HUDEP-2 (cell line): Measurements from ENCODE around the gene PSMD5.

Experiments used
- DNase-seq, 76 experiments: peaks; one replicate each; lab custom pipeline; 2025; ENCODE audit not compliant: unreplicated experiment in 76 of 76; lab: John Stamatoyannopoulos, UW

PSMD5 gene

GRCh38 chr9:120875643-120875953 lies 32.9 kb upstream of the PSMD5 start:
- no peak for DNase-seq

DNA sequence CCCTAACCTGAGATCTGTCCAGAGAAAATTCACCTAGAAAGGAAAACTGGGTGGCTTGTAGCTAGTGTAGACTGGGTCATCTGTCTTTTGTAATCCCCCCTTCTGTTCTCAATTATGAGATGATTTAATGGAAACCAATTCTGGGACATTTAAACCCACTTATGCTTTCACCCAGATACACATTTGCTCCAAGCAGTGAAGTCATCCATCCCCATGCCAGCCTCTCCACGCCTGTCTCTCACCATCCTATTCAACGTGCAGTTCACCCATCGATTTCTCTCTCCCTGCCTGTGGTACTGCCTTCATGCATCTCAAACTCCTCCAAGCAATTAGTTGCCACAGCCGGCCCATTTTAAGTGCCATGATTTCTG lies 32.5 kb upstream of the PSMD5 start:
- DNase-seq, result no peak

DNA sequence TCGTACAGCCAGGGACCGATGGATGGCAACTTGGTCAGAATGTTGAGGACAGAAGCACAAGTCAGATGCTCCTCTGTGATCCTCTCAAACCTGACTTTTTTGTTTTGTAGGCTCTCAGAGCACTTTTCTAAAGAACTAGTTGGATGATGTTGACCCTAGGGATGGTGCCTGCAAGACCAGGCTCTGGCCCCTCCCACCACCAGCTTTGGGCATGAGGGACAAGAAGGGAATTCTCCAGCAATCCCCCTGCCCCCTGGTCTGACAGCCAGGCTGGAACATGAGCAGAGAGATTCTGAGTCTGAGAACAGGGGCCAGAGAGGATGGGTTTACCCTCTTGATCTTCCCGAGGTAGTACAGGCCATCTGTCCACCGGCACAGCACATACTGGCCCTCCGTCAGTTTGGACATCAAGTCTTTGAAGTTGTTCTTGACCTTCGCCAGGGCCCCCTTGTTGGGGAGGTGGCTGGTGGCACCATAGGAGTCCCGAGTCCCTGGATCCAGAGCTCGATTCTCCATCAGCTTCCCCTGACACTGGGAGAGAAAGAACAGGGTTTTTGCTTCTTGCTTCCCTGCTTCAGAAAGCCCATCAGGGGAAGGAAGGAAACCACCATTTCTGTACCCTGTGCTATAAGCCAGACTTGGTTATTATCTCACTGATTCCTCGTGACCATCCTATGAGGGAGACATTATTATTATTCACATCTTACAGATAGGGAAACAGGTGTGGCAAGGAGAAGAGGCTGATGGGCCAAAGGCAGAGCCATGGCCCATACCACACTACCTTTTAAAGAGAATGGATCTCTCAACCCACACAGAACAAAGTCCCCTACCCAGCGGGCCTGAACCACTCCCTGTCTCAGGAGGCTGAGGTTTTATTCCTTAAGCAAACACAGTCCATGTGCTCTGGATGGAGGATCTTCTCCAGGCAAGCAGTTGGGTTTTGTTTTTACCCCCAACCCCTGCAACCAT lies 31.8 kb upstream of the PSMD5 start:
- no peak for DNase-seq

GRCh38 chr9:120873512-120873911 lies 30.8 kb upstream of the PSMD5 start:
- DNase-seq, result no peak

GRCh38 chr9:120872791-120873502 lies 30.2 kb upstream of the PSMD5 start:
- DNase-seq, result no peak

DNA sequence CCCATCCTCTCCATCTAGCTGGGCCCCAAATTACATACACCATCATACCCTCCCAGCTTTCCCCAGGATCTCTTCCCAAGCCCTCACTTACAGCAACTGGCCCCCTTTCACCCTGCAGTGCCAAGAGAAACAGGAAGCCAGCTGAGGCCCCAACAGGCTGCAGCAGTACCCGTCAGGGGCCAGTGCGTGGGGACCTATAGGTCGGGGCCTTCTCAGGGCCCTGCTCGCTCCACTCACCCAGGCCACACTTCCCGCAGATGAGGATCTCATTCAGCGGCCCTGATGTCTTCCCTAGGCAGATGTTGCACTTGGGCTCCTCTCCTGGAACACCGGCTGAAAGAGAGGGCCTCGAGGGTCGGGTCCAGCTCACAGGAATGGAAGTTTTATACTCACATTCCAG lies 27.5 kb upstream of the PSMD5 start:
- no peak for DNase-seq

GRCh38 chr9:120869726-120870125 lies 27.0 kb upstream of the PSMD5 start:
- no peak for DNase-seq

DNA sequence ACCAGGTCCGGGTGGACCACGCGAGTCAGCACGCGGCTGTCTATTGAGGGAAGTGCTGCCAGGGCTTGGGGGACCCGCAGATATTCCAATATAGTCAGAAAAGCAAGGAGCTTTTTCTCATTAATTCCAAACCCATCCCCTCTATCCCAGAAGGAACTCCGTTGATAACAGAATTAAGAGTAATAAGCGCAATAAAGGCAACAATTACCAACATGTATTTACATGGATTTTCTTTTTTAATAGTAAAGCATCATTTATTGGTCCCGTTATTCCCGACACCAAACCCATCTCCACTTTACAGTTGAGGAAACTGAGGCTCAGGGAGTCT lies 26.6 kb upstream of the PSMD5 start:
- DNase-seq, result no peak

- peak; percentile 26 to 100 (median 97) for DNase-seq
These were observed 26.1 kb upstream of the PSMD5 start for GRCh38 chr9:120868676-120869359.

GRCh38 chr9:120868339-120868675 lies 25.6 kb upstream of the PSMD5 start:
- no peak for DNase-seq

- no peak for DNase-seq
These were observed 25.1 kb upstream of the PSMD5 start for GRCh38 chr9:120867676-120868338.

GRCh38 chr9:120866651-120867050 lies 23.9 kb upstream of the PSMD5 start:
- DNase-seq, result no peak

DNA sequence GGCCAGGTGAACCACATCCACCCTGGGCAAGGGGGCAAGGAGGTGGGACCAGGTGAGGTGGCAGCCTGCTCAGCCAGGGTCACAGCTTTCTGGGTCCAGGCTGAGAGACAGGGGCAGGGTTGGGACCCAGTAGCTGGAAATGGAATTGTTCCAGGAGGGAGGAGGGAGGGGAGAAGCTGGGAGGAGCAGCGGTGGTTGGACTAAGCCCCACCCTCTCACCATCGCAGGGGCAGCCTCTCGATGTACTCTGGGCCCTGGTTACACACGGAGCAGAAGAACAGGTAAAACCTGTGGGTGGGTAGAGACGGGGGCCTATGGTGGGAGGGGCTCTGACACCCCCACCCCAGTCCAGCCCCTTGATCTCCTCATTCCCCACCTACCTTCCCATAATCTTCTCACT lies 23.1 kb upstream of the PSMD5 start:
- no peak for DNase-seq

DNA sequence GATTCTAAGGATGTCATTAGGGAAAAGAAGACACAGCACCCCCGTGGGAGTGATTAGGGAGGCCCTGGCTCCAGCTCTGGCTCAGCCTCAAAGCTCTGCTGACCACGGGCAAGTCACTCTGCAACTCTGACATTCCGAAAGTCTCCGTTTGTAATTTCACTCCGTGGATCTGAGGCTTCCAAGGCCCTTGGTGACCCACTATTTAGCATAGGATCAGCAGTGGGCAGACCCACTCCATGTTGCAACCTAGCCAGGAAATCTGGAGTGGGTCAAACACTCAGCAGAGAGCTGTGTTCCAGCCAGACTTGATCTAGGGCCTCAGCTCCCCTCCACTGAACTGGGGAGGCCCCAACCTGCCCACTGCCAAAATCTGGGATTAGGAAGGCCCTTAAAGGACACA lies 22.5 kb upstream of the PSMD5 start:
- no peak for DNase-seq

GRCh38 chr9:120864719-120865118 lies 22.0 kb upstream of the PSMD5 start:
- DNase-seq, result no peak

- DNase-seq, result no peak
These were observed 21.1 kb upstream of the PSMD5 start for GRCh38 chr9:120863833-120864232.

GRCh38 chr9:120862452-120862851 lies 19.7 kb upstream of the PSMD5 start:
- no peak for DNase-seq

DNA sequence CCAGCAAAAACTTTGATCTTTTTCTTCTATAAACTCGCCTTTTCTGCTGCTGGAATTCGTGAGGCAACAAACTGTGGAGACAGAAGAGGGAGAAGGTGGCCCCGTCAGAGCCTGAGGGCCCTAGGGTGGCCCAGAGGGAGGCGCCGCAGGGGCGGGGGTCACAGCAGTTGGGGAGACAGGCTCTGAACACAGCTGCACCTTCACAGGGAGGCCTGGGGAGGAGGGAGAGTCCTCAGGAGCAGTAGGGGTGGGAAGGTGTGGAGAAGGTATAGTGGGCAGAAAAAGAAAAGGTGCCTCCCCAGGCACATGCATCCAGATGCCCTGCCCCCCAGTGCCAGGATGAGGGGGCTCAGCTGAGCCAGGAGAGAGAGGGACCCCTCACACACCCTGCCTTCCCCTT lies 19.2 kb upstream of the PSMD5 start:
- no peak for DNase-seq

- DNase-seq, result no peak
These were observed 17.4 kb upstream of the PSMD5 start for GRCh38 chr9:120860083-120860482.

GRCh38 chr9:120859361-120859760 lies 16.6 kb upstream of the PSMD5 start:
- DNase-seq, result no peak

DNA sequence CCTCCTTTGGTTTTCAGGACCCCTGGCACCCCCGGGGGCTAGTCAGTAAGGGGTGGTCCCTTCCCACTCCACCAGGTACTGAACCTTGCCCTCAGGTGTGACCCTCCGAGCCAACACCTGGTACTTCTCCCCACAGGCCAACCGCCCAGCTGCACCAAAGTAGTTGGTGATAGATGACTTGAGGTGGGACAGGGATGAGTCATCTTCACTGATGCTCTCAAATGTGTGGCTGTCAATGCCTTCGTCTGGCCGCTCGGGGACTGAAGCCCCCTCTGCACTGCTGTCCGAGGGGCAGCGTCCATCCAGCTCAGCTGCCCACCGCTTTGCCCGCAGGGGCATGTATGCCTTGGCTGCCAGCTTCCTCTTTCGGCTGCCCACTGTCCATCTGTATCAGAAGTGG lies 15.2 kb upstream of the PSMD5 start:
- DNase-seq, result no peak
